Right ventricle myocardium inferior (tissue), 1 donor: ENCODE measurements around the gene SCARF2. TPM values are rescaled to one million over a fixed set of nuclear protein-coding genes. Genes with fewer than 3 reads are reported as not detected.
A peak's percentile ranks its signal among the peaks of the same experiment; 100 is the strongest.

Source experiments
- ATAC-seq: fragments of 200-7000 bp; cut with Tn5 transposase; one replicate; pipeline ENCODE4 v1.9.1; 2020; ENCODE audit warnings: mild to moderate bottlenecking, moderate library complexity
- DNase-seq: peaks from one replicate; pipeline ENCODE4 v3.0.0; 2021; ENCODE audit errors: missing footprints
- intact Hi-C: fragments of 100-400 bp; cut with DNase I; formaldehyde crosslinking; loops from one replicate; pipeline ENCODE4 v1.11.0; 2022
- total RNA-seq: library from RNA; stranded (reverse); fragmentation: NEBNext Ultra II Directional; extraction: Animal tissue kit (Norgen Biotek cat#: 25700); gene quantifications from one replicate; pipeline ENCODE4 v1.2.1, GENCODE V29; 2021
- donor health status: DM: no; HTN: yes; CAD: no; lungs with severe emphysema.

SCARF2 gene
- total RNA-seq, 1 donor from 2014 or later: 3.0 TPM

DNA sequence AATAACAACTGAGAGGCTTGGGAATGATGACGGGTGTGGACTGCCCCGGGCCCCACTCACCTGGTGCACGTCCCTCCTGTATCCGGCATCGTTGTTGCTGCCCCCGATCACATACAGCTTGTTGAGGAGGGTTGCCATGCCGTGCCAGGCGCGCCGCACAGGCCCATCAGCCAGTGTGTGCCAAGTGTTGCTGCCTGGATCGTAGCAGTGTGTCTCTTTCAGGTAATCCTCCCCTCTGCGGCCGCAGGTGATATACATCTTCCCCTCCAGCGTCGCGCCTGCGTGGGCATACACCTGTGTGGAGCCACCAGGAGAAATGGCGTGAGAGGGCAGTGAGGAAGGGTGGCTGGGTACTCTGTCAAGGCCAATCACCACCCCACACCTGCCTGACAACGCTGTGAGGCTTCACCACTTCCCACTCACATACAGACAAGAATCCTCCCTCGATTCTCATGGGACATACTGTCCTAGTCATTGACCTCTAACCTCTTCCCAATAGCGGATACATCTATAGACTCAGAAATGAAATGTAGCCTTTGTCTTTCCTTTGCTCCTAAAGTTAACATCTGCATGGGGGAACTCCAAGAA is 8.9 kb upstream of the SCARF2 start:
- DNase-seq: peak; percentile 50
- ATAC-seq: no peak
- intact Hi-C loops: no loop called here

DNA sequence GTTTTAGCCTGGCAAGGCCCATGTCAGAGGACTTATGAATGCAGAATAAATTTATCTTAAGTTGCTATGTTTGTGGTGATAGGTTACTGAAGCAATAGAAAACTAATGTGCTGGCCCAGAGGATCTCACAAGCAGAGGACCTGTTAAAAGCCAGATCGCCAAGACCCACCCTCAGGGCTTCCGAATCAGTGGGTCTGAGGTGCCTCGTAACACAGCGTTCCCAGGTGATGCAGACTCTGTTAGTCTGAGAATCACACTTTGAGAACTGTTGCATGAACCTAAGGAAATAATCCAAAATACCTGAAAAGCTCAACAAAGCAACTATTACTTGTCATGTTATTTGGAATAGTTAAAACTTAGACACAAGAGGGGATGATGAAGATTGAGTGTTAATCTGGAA is 6.7 kb upstream of the SCARF2 start:
- intact Hi-C loops: no loop called here
- no peak for DNase-seq
- no peak for ATAC-seq

DNA sequence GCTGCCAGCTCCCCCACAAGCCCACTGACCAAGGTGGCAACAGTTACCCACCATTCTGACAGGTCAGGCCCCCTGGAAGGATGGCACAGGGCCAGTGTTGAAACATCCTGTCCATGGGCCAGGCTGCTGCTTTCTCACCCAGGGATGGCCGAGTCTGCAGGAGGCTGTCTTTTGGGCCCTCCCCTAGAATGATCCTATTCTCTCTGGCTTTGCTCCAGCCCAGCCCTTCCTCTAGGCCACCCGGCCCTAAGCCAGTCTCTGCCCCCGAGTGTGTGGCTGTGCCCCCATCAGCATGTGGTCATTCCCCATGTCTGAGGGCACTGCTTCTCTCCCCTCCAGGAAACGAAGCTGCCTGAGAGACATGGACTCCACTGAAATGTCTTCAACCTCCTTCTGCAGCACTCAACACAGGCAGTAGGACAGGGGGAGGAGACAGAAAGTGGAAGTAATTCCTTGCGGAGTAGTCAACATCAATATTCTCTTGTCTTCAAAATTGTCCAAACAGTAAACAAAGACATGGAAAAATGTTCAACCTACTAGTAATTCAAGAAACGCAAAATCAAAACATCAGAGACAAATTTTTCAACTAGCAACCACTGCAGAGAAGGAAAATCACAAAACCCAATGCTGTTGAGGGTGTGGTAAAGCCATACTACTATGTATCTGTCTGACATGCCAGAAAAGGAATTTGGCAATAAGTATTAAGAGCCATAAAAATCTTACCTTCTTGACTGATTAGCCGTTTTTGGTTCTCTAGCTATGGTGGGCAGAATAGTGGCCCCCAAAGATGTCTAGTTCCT is 5.1 kb upstream of the SCARF2 start:
- intact Hi-C loops: no loop called here
- DNase-seq: no peak
- no peak for ATAC-seq

DNA sequence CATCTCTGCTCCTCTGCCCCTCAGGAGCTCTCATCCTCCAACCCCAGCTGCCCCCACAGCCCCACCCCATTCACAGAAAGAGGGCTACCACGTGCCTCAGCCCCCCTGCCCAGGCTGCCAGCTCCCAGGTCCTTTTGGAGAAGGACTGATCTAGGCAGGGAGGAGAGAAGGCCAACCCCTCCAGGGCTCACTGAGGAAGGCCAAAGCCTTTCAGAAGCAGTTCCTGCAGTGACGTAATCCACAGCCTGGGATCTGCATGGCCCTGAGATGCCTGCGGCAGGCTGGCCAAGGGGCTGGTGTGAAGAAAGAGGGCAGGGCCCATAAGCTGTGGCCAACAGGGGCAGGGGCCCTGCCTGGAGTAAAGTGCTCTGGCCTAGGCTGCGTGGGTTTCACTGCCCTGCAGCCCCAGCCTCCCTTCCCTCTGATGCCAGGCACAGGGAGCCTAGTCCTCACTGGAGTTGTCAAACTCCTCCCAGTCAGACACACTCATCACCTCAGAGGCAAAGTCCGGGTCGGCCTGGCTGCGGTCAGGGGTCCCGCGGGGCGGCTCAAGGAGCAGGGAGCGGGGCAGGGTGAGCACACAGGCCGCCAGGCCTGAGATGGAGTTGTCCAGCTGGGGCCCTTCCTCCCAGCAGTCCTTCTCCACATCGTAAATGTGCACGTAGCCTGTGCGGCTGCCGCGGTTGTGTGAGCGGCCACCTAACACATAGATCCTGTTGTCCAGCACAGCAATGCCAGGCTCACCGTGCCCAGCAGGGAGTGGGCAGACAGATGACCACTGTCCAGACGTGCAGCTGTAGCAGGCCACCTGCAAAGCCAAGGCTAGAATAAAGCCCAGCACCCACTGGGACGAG is 4.2 kb upstream of the SCARF2 start:
- peak; percentile 40 for ATAC-seq
- DNase-seq: peak; percentile 62
- intact Hi-C loops: no loop called here

DNA sequence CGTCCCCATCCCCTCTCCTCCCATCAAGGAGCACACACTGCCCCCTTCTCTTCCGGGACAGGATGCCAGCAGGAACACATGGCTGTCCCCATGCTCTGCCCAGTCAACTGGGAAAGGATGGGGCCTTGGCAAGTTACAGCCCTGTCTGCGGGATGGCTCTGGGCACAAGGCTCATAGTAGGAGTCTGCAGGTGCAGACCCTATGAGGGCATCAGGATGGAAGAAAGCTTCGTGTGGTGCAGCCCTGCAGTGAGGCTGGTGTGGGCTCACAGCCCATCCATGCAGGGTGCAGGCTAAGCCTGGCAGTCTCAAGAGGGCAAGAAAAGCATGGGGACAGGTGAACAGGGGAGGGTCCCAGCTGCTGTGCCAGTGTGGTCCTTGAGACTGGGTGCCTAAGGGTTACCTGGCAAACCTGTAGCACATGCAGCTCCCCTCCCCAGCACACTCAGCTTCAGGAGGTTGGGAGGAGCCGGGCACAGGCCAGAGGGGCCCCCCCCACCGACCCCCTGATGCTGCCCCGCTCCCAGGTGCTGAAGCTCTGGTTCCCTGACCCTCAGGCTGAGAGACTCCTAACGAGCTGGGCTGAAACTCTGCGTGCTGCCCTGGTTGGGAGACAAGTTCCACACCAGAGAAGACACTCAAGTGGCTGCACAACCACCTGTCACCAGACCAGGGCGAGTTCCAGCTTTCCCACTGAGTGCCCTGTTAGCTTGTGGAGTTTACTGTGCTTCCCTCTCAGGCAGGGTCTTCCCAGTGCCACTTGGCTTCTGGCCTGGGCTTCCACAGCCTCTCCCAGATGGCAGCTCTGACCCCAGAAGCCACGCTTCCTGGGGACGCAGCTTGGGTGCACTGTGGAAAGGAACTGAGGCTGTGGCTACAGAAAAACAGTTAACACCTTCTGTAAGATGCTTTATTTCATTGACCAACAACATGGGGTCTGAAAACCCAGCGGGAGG is 3.3 kb upstream of the SCARF2 start:
- no peak for ATAC-seq
- intact Hi-C loops: no loop called here
- peak; percentile 32 for DNase-seq

DNA sequence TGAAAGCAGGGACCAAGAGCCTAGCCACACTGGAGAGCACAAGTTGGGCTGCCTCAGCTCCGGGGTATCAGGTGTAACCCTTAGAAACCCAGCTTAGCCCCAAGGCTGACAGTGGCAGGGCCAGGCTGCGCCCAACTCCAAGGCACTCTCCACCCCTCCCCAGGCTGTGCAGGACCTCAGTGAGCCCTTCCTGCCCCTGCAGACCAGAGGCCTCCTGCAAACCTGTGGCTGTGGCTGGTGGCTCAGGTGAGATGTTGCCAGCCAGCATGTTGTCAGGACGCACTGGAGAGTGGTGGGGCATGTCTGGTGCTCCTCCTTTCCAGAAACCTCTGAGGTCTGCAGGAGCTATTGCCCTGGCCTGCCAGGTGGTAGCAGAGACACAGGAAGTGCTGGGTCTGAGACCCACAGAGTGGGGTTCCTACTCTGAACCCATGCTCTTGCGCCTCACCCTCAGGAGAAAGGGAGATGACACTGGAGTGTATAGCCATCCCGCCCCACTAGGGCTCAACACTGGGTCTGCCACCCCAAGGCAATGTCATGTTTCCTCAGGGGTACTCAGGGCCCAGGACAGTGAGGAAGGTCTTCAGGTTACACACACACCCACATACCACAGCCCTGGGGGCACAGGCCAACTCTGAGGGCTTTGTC is 2.4 kb upstream of the SCARF2 start:
- DNase-seq: peak; percentile 57
- no peak for ATAC-seq
- intact Hi-C loops: no loop called here

DNA sequence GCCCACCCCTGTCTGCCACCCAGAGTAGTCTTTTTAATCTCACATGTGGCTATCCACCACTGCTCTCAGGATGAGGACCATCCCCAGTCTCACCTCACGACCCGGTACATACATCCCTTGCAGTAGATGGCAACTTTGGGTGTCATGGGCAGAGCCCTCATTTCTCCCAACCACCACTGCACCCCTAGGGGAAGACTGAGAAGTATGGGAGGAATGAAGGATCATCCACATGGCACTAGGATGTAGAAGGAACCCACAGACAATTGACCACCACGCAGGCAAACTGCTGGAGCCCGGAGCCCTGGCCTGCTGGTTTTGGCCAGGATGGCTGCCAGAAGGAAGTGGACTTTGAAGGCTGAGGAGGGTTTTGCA is 1.9 kb upstream of the SCARF2 start:
- intact Hi-C loops: no loop called here
- no peak for DNase-seq
- ATAC-seq: no peak

DNA sequence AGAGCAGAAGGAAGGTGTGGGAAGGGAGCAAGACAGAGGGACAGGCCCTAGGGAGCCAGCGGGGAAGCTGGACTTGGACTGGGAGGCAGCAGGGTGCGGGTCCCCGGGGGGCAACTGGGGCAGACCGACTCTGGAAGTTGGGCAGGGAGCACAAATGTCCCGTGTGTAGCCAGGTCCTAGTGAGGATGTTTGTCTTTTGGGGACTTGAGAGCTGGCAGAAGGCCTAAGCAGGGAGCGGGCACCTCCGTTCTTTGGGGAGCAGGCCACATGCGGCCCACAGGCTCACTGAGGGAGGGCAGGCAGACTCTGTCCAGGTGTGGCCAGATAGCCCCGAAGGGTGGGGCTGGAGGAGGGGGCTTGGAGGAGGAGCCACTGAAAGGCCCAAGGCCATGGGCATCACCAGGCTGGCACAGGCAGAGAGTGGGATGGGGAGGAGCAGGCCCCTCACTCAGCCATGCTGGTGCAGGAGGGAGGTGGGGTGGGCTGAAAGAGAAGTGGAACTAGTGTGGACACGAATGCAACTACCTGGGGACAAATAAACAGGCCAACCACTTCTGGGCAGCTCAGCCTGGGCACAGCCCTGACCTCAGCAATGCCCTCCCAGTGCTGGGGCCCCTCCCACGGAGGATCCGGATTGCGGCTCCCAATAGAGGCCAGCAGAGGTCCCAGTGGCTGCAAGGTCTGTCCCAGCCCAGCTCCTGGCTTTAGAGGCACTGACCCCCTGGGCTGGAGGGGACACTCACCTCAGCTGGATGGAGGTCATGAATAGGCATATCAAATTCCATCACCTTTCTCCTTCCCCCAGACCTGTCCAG is 1.3 kb upstream of the SCARF2 start:
- intact Hi-C loops: no loop called here
- DNase-seq: peak; percentile 56
- no peak for ATAC-seq

DNA sequence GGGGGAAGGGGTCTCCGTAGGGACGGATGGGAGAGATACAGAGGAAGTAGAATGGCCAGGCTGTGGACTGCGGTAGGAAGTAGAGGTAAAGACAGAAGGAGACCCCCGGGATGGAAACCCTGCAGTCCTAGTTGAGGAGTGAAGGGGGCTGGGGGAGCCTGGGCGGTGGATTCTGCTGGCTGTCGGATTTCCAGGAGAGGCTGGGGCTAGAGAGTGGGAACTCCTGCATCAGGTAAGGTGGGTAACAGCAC is 727 bp upstream of the SCARF2 start:
- no peak for DNase-seq
- ATAC-seq: no peak
- intact Hi-C loops: no loop called here

DNA sequence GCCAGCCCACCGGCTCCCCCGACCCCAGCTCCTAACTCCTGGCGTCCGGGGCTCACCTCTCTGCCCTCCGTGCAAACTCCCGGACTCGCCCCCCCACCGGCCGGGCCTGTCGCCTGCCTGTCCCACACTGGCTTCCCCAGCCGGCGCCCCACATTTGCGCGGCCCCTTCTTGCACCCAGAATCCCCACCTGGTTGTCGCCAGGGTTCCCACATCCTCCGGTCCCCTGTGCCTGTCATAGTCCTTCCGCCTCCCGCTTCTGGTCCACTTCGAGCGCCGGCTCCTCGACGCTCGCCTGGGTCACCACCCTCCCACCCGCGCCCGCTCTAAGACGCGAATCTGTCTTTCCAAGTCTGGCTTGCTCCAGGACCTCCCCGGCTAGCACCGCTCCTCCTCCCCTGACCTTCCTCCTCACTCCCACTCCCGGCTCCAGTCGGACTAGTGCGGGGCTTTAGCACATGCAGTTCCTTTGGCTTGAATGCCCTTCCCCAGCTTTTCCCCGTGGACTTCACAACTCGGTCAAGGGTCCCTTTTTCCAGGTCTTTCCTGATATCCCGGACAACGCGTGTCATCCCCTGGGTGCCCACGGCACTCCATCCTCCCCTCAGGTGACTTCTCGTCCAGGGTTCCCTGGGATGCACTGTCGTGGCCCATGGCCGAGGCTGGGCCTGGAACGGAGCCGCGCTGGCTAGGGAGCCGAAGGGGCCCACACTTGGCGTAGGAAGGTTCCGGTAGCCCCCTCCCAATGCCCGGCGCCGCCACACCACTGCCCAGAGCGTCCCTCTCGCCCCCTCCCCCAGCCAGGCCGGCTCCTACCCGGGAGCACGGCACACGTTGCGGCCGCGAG is 635 bp downstream of the SCARF2 start:
- ATAC-seq: no peak
- DNase-seq: peak; percentile 67
- intact Hi-C loops: loop anchor here (2.0 kb wide), 1 partner anchor 18 kb away; no protein-coding TSS in a partner anchor

DNA sequence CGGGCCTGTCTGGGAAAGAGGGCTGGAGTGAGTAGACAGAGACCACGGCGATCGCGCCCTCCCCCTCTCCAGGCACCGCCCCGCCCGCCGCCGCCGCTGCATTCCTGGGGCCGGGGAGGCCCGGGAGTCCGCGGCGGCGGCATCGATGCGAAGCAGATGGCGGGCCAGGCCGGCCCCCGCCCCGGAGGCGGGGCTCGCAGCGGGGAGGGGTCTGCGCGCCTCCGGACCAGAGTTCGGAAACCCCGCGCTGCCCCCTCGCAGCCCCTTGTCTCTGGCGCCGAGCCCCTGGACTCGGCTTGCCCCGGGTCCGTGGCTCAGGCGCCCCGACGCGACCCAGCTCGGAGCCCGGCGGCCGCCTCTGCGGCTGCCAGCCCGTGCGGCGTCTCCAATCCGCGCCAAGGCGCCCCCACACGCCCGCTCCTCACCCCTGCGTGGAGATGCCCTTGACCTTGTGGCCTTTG is 1.3 kb downstream of the SCARF2 start:
- peak; percentile 70 for DNase-seq
- intact Hi-C loops: loop anchor here (2.0 kb wide), 1 partner anchor 18 kb away; no protein-coding TSS in a partner anchor
- peak; percentile 26 for ATAC-seq

DNA sequence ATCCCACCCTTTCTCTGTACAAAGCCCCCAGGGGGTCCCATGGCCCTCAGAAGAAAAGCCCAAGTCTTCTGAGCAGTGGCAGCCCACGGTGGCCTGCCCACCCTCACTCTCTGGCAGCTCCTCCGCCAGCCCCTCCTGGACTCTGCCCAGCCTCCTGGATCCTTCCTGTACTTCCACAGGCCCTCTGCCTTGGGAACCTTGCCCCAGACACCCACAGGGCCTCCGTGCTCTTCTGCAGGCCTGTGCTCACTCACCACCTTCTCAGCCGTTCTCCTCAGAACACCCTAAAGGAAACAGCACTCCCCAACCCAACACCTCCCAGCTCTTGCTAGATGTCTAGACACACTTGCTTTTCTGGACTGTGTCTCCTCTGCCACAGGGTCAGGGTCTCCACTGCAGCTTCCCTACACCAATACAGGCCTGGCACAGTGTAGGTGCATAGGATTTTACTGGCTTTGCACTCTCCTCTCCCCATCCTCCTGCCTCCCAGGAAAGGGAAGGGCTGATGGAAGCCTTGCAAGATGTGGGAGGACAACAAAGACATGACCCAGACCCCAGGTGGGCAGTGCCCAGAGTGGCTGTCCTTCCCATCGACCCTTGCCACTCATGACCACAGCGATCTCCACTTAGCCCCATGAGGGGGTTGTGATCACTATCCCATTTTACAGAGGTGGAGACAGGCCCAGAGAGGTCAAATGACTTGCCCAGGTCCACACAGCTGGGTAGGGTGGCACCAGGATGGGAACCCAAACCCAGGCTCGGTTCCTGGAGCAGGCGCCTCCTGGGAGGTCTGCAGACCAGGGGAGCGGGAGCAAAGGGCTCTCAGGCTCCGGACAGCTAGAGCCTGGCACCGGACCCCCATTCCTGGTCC is 2.0 kb downstream of the SCARF2 start:
- intact Hi-C loops: loop anchor here (2.0 kb wide), 1 partner anchor 17 kb away; no protein-coding TSS in a partner anchor
- peak; percentile 45 for DNase-seq
- ATAC-seq: no peak

DNA sequence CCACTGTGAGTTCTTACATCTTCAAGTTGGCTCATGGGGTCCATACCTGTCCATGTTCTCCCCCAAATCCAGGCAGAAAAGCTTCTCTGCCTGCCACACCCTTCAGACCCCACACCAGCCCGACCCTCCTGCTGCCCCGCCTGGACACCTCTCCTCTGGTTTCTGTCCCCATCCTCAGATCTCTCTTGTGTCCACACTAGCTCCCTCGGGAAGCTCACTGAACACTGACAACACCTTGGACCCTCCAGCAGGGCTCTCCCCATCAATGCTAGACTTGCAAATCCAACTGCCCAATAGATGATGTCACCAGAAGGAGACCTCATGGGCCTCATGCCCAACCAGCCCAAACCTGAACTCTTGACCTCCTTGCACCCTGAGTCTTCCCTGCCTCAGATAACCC is 2.9 kb downstream of the SCARF2 start:
- ATAC-seq: no peak
- no peak for DNase-seq
- intact Hi-C loops: no loop called here

DNA sequence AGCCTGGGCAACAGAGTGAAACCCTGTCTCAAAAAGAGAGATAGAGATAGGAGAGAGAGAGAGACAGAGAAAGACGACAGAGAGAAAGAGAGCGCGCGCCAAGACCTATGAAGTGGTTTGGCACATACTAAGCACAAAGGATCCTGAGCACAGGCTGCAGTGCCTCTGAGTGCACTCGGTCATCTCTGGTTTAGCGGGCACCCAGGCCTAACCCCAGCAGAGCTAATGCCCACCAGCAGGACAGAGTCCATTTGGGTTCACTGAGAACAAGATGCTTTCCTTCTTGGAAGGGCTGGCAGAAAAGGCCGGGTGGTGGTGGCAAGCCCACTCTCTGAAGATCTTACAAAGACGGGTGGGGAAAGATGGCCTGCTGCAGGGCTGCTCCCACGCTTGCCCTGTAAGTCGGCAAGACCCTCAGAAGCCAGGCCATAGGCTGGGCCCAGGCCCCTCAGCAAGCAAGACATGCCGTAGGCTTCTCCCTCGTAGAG is 3.3 kb downstream of the SCARF2 start:
- intact Hi-C loops: no loop called here
- peak; percentile 35 for DNase-seq
- ATAC-seq: no peak

DNA sequence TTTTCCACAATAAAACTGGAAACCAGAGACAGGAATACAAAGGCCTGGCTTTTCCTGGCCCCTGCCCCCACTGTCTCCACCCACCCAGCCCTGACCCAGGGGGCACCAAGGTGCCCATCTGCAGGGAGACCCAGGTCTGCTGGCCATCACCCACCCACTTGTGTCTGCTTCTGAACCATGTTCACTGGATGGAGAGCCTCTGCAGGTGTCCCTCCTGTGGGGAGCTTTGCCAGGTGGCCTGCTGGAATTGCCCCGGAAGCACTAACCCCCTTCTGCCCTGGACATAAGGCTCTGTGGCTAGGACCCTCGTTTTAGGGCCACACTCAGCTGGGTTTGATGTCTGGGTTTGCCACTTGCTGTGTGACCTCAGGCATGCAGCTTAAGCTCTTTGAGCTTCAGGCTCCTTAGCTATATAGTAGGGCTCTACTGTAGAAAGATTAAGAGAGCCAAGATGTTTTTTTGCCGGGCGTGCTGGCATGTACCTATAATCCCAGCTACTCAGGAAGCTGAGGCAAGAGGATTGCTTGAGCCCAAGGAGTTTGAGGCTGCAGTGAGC is 3.9 kb downstream of the SCARF2 start:
- intact Hi-C loops: no loop called here

More for the DNA sequence above, 3.9 kb downstream of the SCARF2 start:
- DNase-seq (peak; percentile 11), ATAC-seq (no peak)
